ENCODE measurements around the gene CCDC181.
"Not testable (repeated sequence)": the region's sequence is repeated elsewhere in the genome, so short reads cannot be mapped to it uniquely, and the experiment has no call there.

CCDC181 gene

DNA sequence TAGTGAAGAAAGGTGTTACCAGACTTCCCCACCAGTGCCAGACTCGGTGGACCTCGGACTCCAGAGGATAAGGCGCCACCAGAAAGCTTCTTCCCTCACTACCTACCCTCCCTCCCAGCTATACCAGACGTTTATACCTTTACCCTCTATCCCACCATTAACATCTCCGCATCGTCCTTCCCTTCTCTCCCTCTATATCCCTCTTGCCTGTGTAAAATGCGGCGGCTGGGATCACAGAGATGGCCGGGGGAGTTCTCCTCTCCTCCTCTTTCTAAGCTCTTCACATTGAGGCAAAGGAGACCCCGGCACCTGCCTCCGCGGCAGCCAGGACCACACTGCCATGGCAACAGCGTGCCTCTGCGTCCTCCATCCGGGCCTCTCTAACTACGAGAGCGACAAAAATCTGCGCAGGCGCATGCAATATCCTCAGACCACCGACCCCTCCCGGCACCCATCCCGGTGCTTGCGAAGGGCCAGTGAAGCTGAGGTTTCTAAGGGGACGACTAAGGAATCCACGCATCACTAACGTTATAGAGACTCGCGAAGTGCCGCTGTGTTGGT is at the start of gene CCDC181:
Gene CCDC181 (minus strand): TSS at position 394 of the 561 bp plus-strand sequence. CDS start 2,547 bp downstream, outside the sequence.
- peak in 2 of 3 donors; percentile 6 to 9 for DNase-seq

DNA sequence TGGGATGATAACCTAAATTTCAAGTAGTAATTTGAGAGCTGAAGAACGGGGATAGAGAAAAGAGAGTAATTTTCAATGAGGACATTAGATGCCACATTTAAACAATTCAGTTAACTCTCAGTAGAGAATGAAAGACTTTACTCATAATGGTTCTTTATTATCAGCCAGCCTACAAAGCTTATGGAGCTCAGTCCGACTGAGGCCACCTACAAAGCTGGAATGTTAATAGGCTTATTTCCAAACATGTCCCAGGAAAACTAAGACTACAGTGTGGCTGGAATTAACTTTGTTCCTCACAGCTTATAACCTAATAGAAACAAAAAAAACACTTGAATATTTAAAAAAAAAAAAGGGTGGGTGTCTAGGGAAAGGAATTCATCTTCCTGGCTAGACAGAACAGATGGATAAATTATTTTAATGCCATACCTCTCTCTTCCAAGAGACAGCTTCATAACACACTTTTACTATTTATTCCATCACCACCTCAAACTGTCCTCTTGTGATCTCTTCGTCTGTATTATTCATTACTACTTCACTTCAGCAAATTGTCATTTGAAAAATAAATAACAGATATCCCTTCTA is 48.6 kb upstream of the CCDC181 start:
- no peak for DNase-seq

DNA sequence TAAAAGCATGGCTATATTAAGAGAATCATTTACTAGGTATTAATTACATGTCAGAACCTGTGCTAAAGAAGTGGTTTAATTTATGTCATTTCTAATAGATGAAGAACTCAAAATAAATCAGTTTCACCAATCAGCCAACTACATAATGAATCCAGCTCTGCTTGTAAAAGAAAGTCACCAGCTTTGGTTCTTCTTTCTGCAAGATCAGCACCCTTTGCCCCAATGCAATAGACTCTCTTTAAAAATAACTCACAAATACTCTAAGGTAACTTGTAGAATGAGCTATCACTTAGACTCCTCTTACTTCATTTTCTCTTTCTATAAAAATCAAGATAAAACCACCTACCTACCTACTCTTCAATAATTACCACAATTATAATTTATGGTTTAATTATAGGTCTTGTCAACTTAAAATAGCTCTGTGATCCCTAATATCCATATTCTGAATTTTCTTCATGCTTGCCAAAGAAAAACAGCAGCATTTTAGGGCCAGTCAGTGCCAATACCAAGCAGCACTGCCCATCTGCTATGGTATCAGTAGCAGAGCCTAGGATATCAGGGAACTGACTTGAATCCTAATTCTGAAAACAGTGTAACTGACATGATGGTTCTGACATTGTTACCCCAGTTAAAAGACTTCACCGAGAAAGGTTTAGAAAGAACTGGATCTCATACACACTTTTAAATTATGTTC is 47.2 kb upstream of the CCDC181 start:
- no peak for DNase-seq

DNA sequence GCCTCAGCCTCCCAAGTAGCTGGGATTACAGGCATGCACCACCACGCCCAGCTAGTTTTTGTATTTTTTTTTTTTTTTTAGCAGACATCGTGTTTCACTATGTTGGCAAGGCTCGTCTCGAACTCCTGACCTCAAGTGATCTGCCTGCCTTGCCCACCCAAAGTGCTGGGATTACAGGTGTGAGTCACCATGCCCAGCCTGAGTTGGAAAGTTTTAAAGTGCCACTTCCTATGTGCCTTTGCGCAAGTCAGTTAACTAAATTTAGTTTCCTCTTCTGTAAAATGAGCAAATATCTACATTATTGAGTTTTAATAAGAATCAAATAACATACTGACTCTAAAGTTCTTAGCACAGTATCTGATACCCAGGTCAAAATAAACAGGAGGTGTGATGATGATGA is 46.1 kb upstream of the CCDC181 start:
- DNase-seq = peak; percentile 39 to 57 (median 45)

DNA sequence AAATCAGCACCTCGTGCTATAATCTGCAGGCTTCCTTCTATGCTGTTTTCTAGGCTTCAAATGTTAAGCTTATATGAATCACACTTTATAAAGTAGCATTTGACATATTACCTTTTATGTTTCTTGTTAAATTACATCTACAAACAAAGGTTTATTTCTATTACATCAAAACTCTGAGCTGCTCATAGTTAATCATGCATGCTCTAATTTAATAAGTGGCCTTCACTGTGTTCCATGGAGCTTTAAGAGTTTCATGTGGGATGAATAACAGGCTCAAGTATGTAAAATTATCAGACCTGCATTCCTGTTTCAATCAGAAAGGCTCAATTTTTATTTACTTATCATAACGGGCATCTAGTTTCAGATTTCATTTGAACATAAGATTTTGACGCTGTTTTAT is 45.5 kb upstream of the CCDC181 start:
- DNase-seq = no peak

DNA sequence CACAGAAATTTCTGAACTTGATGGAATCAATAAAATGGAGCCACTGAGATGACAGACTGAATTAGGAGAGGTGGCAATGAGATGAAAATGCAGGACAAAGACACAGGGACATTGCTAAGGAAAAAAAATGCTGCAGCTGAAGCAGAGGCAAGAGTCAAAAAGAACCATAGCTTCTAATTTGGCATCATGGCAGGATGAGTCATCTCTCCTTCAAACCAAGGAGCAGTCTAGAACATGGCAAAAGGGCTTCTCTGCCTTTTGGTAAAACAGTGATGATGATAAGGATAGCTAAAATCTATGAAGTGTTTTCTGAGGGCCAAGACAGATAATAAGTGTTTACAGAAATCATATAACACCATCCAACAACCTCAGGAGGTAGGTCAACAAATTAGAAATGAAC is 41.7 kb upstream of the CCDC181 start:
- DNase-seq = no peak

DNA sequence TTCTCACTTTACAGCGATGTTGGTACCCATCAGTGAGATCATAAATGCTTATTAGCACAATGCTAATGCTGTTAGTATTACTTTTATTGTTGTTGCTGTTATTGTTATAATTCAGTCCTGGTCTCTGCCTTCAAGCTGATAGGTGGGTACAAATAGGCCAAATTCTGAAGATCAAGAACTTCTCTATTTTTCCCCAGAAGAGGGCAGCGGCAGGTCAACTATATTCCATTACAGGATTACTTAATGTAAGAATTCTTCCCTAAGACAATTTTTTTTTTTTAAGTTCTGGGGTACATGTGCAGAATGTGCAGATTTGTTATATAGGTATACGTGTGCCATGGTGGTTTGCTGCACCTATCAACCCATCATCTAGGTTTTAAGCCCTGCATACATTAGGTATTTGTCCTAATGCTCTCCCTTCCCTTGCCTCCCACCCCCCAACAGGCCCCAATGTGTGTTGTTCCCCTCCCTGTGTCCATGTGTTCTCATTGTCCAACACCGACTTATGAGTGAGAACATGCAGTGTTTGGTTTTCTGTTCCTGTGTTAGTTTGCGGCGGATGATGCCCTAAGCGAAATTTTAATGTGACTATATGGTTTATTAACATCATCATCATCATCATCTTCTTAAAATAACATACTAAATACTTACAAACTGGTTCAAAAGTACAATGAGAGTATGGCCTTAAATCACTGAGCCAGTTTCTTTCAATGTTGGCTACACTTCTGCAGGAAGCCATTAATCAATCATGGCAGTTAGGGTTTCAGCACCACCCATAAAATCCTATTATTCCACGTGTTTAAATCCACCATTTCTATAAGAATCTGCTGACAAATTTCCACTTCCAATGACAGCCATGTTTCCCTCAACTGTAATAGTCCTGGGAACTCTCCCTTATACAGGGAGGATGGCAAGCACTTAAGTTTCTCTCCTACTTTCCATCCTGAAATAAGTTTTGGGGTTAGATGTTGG is 39.3 kb upstream of the CCDC181 start:
- peak; percentile 59 to 60 (median 59) for DNase-seq

DNA sequence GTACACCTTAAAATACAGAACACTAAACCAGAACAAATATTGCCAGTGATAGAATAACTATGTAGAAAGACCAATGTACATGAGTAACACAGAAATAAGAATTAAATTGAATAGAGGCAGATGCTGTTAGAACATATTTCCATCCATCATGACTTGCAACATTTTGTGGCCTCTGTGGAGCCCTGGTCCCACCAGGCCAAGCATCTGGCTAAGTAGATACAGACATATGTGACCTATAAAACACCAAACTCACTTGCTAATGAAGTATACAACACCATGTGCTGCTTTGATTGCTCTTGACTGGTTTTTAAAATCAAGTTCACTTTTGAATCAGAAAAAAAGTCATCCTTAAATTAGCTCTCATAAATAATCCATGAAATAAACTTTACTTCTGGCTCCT is 38.0 kb upstream of the CCDC181 start:
- DNase-seq = no peak

DNA sequence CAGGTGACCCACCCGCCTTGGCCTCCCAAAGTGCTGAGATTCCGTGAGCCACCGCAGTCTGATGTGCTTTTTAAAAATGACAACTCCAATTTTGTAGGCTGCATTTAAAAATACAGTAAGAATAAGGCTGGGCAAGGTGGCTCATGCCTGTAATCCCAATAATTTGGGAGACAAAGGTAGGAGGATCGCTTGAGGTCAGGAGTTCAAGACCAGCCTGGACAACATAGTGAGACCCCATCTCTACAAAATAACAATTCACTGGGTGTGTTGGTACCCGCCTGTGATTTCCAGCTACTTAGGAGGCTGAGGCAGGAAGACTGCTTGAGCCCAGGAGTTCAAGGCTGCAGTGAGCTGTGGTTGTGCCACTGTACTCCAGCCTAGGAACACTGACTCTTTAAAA is 35.1 kb upstream of the CCDC181 start:
- DNase-seq = no peak

DNA sequence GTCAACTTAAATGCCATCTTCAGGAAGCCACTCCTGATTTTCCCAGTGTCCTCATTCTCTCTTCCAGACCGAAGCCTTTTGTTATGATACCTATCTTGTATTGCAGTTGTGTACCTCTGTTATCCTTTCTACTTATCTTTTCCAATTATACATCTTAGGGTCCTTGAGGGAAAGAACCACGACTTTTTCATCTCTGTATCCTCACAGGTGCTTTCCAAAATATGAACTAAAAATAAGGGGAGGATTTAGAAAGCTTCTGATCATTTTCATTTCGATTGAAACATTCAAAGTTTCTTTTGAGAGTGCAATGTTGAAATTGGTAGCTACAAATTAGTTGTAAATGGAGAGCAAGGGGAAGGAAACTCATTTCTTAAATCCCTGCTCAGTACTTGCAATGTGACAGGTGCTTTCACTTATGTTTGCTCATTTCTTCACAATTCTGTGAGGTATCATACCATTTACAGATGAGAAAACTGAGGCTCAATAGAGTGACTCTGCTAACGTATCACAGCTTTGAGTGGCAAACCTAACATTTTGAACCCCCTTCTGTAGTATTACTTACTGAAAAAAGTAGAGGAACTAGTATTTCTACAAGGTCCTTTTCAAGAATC is 34.2 kb upstream of the CCDC181 start:
- DNase-seq = no peak

DNA sequence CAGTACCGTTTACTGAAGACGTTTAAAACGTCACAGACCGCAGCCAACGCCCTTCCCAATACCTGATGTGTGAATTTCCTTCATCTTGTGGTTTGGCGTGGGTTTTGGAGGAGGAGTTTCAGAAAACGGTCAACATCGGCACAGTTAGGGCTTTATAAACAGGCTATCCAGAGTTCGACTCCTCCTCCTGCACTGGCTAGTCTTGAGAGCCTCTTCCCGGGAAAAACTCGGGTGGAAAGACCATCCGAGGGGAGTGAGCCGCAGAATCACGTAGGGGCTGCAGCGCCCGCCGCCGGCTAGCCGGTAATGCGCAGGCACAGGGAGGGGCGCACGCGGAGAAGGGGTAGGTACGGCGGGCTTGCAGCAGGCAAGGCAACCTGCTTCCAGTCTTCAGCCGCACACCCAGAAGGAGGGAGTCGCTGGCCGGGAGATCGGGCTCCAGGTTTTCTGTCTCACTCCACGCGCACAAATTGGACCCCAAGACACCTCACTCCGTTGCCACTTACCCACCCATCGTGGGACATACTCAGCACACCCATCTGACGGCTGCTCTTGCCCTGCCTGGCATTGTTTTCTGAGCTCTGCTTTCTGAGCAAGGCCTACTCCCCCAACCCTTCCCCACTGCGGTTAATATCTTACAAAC is 33.0 kb upstream of the CCDC181 start:
- DNase-seq = peak in 1 of 3 donors; percentile 11

DNA sequence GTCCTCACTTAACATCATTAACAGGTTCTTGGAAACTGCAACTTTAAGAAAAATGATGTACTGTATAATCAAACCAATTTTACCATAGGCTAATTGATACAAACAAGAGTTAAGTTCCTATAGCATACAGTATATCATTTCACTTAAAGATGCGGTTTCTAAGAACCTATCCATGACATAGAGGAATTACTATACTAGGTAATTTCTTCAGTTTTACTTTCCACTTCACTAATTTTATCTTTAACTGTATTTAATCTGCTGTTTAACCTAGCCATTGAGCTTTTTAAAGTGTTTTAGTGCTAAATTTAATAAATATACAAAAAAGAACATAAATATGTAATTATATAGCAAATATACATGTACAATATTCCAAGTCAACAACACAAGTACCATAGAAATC is 30.2 kb upstream of the CCDC181 start:
- DNase-seq = no peak

DNA sequence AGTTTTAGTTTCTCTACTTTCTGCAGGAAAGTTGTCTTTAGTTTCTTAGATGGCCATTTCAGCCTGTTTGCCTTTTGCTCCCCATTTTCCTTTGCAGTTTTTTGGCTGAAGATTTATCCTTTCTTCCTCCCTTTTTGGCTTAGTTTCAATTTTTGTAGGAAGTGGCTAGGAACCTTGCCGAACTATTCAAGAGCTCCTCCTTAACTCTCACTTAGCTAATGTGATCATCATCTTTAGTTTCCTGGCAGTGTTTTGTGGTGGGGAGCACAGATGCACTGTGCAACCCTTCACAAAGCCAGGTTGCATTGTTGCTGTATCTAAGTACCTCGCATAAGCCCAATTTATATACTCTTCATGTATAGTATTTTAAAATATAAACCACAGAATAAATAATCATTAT is 28.8 kb upstream of the CCDC181 start:
- DNase-seq = no peak

DNA sequence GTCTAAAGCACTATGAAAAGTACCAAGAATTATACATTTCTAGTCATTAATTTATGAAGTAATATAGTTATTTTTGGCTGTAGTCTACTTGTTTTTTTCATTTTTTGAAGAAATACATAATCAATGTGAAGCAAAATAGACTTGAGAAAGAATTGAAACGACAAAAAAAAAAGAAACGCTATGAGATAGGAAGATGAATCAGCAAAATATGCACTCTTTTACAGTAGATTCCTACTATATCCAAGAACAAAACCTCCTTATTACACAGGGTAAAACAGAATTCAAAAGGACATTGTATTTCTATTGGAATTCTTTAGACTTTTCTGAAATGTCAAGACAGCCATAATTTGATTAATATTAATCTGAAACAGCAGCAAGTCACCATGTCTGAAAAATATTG is 25.6 kb upstream of the CCDC181 start:
- no peak for DNase-seq

DNA sequence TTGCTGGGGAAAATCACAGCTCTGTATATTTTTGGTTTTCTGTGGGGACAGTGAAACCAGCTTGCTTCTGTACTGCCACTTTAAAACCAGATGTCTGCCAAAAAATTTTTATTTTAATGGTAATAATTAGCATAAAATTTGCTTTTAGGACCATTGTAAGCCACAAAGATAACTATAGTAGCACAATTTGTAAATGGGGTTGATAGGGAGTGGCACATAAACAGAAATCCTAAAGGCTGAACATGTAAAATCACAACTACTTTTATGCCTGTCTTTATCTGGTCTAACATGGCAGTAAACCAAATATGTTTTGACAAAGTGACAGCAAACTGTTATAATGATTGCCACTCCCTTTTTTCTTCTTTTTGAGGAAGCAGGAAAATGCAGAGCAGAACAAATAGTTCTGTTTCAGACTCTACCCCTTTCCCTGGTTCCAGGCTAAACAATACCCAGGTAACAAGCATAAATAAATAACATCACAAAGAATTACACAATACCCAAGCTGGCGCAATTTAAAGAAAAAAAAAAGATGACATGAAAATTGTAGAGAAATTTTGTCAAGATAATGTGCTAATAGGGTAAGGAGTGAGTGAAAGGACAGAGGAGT is 24.0 kb upstream of the CCDC181 start:
- no peak for DNase-seq

DNA sequence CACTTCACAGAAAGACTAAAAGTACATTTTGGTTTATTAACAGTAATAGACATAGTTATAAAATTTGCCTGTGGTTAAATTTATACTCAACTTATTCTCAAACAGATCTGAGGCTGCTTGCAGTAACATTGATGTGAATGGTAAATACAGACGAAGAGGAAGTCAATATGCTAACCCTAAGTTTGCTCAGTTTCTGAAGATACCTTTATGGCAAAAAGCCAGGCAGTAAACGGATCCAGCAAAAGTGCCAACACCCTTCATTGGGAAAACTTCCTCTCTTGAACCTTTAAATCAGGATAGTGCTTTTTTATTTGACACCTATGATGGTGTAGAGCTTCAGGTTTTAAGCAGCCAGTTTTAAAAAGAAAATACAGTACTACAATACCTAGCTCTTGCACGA is 16.6 kb upstream of the CCDC181 start:
- DNase-seq = no peak

DNA sequence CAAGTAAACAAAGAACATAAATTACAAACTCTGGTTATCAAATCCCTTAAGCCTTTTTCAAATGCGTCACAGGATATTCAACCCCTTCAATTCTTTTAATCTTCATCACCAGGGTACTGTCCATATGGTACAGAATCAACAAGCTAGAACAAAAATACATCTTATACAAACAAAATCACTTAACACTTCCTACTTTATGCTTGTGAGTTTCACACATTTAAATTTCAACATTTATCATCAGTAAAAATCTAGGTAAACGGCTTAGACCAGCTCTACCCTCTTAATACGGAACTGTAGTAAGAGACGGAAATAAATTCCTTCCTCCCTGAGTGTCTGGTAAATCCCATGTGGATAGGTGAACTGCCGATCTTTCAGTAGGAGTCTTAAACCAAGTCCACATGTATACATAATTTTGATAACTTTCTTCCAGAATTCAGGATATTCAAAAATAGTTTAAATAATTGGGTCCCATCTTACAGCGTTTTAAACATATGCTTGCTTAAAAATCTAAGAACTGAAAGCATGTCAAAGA is 1.0 kb downstream of the CCDC181 start:
- no peak for DNase-seq

DNA sequence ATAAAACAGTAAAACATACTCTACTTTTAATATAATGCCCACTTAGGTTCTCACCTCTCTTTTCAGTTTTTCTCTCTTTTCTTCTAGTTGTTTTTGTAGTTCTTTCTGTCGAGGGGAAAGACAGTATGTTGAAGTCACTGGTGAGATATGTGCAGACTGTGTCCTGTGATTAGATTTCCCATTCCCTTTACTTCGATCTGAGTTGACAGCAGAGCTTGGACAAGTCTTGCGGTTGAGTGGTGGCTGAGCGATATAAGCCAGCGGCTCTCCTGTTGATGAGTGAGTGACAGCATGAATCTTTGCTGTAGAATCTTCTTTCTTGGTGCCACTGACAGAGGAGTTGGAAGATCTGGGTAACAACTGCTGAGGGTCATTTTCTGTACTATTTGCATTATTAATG is 6.0 kb downstream of the CCDC181 start:
- DNase-seq = no peak

DNA sequence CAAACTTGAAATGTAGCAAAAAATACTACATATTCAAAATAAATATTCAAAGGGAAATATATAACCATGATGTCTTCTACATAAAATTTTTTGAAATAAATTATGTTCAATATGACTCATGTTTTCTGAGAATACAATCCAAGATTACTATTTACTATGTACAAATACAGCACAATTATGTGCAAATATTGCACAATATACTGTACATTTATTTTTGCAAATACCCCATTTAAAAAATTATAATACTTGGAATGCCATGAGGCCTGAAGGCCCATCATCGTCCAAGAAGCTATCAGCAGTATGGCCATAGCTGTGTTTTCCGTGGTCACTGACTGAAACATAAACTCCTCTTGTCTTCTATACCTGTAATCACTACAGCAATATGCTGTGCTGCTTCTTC is 12.3 kb downstream of the CCDC181 start:
- no peak for DNase-seq

DNA sequence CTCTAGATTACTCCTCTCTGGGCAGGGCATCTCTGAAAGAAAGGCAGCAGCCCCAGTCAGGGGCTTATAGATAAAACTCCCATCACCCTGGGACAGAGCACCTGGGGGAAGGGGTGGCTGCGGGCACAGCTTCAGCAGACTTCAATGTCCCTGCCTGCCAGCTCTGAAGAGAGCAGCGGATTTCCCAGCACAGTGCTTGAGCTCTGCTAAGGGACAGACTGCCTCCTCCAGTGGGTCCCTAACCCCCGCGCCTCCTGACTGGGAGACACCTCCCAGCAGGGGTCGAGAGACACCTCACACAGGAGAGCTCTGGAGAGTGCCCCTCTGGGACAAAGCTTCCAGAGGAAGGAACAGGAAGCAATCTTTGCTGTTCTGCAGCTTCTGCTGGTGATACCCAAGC is 18.9 kb downstream of the CCDC181 start:
- not testable (repeated sequence) for DNase-seq

DNA sequence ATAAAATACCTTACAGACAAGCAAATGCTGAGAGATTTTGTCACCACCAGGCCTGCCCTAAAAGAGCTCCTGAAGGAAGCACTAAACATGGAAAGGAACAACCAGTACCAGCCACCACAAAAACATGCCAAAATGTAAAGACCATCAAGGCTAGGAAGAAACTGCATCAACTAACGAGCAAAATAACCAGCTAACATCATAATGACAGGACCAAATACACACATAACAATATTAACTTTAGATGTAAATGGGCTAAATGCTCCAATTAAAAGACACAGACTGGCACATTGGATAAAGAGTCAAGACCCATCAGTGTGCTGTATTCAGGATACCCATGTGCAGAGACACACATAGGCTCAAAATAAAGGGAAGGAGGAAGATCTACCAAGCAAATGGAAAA is 24.7 kb downstream of the CCDC181 start:
- not testable (repeated sequence) for DNase-seq

DNA sequence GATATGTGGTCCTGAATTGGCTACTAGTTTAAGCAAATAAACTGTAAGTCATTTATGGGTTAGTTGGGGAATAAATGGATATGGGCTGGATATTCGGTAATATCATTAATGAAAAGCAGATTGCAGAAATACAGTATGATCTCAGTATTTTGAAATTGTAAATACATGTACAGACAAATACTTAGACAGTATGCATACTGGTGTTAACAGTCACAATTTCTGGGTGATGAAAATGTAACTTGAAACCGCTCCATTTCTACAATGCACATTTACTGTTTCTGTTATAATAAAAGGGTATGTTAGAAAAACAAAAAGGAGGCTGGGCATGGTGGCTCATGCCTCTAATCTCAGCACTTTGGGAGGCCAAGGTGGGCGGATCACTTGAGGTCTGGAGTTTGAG is 31.3 kb downstream of the CCDC181 start:
- DNase-seq = no peak

All from suppressor macrophage treated with lipopolysaccharide for 1 hour (primary cell).